ENCODE data around the gene PLA2G5. TPM values are rescaled to one million over a fixed set of nuclear protein-coding genes. Genes with fewer than 3 reads are reported as not detected.

Gene PLA2G5
- total and polyA plus RNA-seq, 2 of the 8 experiments (the other 6 are each of a cell fraction or from before 2014, with no cell fraction given) = 0.05 TPM; not detected in 1

DNA sequence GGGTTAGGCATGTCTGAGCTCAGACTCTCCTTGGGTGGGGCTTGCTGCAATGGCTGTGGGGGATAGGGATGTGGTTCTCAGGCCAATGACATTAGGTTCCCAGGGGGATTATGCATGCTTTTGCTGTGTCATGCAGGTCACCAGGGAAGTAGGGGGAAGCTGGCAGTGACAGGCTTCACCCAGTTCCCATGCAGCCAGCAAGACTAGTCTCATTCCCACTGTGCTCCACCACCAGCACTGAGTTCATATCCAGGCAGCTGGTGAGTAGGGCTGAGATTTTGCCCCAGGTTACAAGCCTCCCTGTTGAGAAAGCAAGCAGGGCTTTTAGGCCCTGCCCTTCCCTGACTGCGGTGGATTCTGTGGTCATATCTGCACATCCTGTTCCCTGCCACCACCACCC is 32.1 kb upstream of the PLA2G5 start:
- Histone ChIP-seq H3K23ac (ENCODE audit: insufficient read length) (no peak overlapping the region), H4K91ac (replicated peaks; ENCODE audit: insufficient read length, low read length) (no peak overlapping the region), H3K56ac (replicated peaks; ENCODE audit: insufficient read length, low read depth, low read length) (no peak overlapping the region), H2AFZ (ENCODE audit: low read length) (no peak overlapping the region), H4K8ac (ENCODE audit: extremely low read depth, insufficient read depth, low read length) (no peak overlapping the region; the same call in 1 of the 2 replicates), H3K27me3 (replicated peaks in 1 of 4; ENCODE audit: control insufficient read depth in 3 of 4, extremely low read depth in 1 of 4, insufficient read depth in 3 of 4, low read length in 3 of 4) (no peaks in the 10 kb centered on the region; a peak in 1 of 7 replicates), H3K27ac (ENCODE audit: low read depth, low read length) (no peak overlapping the region), H2AK5ac (ENCODE audit: low read depth, low read length) (no peak overlapping the region), H3K79me1 (ENCODE audit: low read depth, low read length) (no peaks in the 10 kb centered on the region), H3K4me3 (ENCODE audit: extremely low read depth in 1 of 4, insufficient read depth in 2 of 4, low read depth in 3 of 4, low read length in 4 of 4) (no peak overlapping the region), H3K23me2 (ENCODE audit: low read depth, low read length) (no peaks in the 10 kb centered on the region), H3K36me3 (ENCODE audit: control insufficient read depth in 2 of 4, insufficient read depth in 4 of 4, low read length in 3 of 4) (no peaks in the 10 kb centered on the region), H2BK12ac (ENCODE audit: low read depth, low read length) (no peak overlapping the region), H3K9me3 (ENCODE audit: insufficient read depth in 2 of 2, low read depth in 1 of 2, low read length in 1 of 2) (no peaks in the 10 kb centered on the region), H3K18ac (ENCODE audit: extremely low read depth, low read length) (no peak overlapping the region), H3K4ac (replicated peaks; ENCODE audit: insufficient read length, low read depth, low read length) (no peak overlapping the region), H2BK5ac (ENCODE audit: low read depth, low read length) (no peak overlapping the region), H2BK20ac (ENCODE audit: low read length) (no peak overlapping the region), H3K4me1 (replicated peaks in 1 of 4; ENCODE audit: control insufficient read depth in 3 of 4, insufficient read depth in 4 of 4, low read length in 3 of 4) (peaks cover 0 to 4% (median 0%) of the 10 kb centered on the region in 4 experiments; a peak in 2 of 7 replicates), H3K9ac (replicated peaks in 1 of 4; ENCODE audit: extremely low read depth in 1 of 4, low read depth in 3 of 4, low read length in 3 of 4) (no peak overlapping the region), H3K79me2 (ENCODE audit: control insufficient read depth in 1 of 2, insufficient read depth in 2 of 2, low read length in 2 of 2) (no peaks in the 10 kb centered on the region), H3K4me2 (ENCODE audit: insufficient read depth in 1 of 2, low read depth in 2 of 2, low read length in 2 of 2) (no peak overlapping the region), H3K14ac (ENCODE audit: insufficient read length) (no peak overlapping the region), H4K20me1 (replicated peaks in 1 of 2; ENCODE audit: control insufficient read depth in 1 of 2, insufficient read depth in 2 of 2, low read length in 2 of 2) (no peaks in the 10 kb centered on the region), H2BK15ac (ENCODE audit: low read length) (no peak overlapping the region), H4K5ac (ENCODE audit: insufficient read length, low read depth, low read length) (no peak overlapping the region), H2BK120ac (replicated peaks; ENCODE audit: low read depth, low read length) (no peak overlapping the region)
- CTCF ChIA-PET (ENCODE audit: partially characterized antibody) = interaction anchor here (0.6 to 1.9 kb wide), 6 partner anchors 9 to 455 kb away, joined by 3 to 6 read pairs (median 4); no protein-coding TSS in a partner anchor
- TF ChIP-seq MAFK (IDR thresholded peaks at IDR 0.05; ENCODE audit: low read depth, low read length) = peak; percentile 60; the same call in 1 of the 2 replicates
- TF ChIP-seq NANOG (IDR thresholded peaks at IDR 0.05; ENCODE audit: insufficient read depth, low read depth, low read length, poor library complexity, severe bottlenecking) = no peak
- TF ChIP-seq TBP (IDR thresholded peaks at IDR 0.05; ENCODE audit: low read depth, low read length) = no peak
- TF ChIP-seq, protein P1, sequence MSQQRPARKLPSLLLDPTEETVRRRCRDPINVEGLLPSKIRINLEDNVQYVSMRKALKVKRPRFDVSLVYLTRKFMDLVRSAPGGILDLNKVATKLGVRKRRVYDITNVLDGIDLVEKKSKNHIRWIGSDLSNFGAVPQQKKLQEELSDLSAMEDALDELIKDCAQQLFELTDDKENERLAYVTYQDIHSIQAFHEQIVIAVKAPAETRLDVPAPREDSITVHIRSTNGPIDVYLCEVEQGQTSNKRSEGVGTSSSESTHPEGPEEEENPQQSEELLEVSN (IDR thresholded peaks at IDR 0.05) = no peak
- TF ChIP-seq KDM4A (IDR thresholded peaks at IDR 0.05; ENCODE audit: low read depth, low read length, severe bottlenecking) = no peak
- 0 out of 2 replicates have a peak, but pooled peaks have one; percentile 27 for TF ChIP-seq BACH1 (IDR thresholded peaks at IDR 0.05; ENCODE audit: low read length)
- WGBS, 2 experiments (ENCODE audit: extremely low coverage in 1 of 2, insufficient coverage in 1 of 2, insufficient read length in 1 of 2, insufficient replicate concordance in 2 of 2, low coverage in 1 of 2, low lambda C conversion rate in 2 of 2, missing lambda C conversion rate in 1 of 2) = 92% methylated on average over 1 of the region's 1 CpG; no CpG with 5 or more reads in 1 of the 2 experiments
- FAIRE-seq (no peak), DNase-seq (ENCODE audit: low read depth in 1 of 2, low spot score in 2 of 2) (no peak)
- POLR2A ChIA-PET (ENCODE audit: partially characterized antibody) = no interaction called here
